ACC112 (cell line): ENCODE measurements around the gene ATG4B.

Source experiments
- H2AFZ ChIP-seq: fragments of 200-600 bp; sonication (generic); one replicate; pipeline ENCODE4 v1.6.0; 2017; ENCODE audit warnings: antibody characterized with exemption, low read length; ENCODE audit not compliant: unreplicated experiment
- H3K27ac ChIP-seq: fragments of 200-600 bp; sonication (generic); 2 replicates; pipeline ENCODE4 v1.5.1; 2014; ENCODE audit warnings: low read depth, mild to moderate bottlenecking, antibody characterized with exemption, low read length, moderate library complexity
- H3K27me3 ChIP-seq: fragments of 200-600 bp; sonication (generic); 2 replicates; pipeline ENCODE4 v1.6.1; 2014; ENCODE audit warnings: mild to moderate bottlenecking, antibody characterized with exemption, low read length, moderate library complexity, mixed read lengths; ENCODE audit not compliant: insufficient read depth
- H3K36me3 ChIP-seq: fragments of 200-600 bp; sonication (generic); 2 replicates; pipeline ENCODE4 v1.6.1; 2016; ENCODE audit warnings: mild to moderate bottlenecking, antibody characterized with exemption, low read length, moderate library complexity, mixed read lengths; ENCODE audit not compliant: insufficient read depth
- H3K4me1 ChIP-seq: fragments of 200-600 bp; sonication (generic); one replicate; pipeline ENCODE4 v1.6.1; 2016; ENCODE audit warnings: low read length, mixed read lengths; ENCODE audit not compliant: insufficient read depth, unreplicated experiment, control insufficient read depth
- H3K4me3 ChIP-seq: fragments of 200-600 bp; sonication (generic); 2 replicates; pipeline ENCODE4 v1.5.1; 2014; ENCODE audit warnings: mild to moderate bottlenecking, low read depth, low read length
- H3K79me2 ChIP-seq: fragments of 200-600 bp; sonication (generic); one replicate; pipeline ENCODE4 v1.6.0; 2016; ENCODE audit warnings: low read length; ENCODE audit not compliant: control insufficient read depth, unreplicated experiment, insufficient read depth

Gene ATG4B

DNA sequence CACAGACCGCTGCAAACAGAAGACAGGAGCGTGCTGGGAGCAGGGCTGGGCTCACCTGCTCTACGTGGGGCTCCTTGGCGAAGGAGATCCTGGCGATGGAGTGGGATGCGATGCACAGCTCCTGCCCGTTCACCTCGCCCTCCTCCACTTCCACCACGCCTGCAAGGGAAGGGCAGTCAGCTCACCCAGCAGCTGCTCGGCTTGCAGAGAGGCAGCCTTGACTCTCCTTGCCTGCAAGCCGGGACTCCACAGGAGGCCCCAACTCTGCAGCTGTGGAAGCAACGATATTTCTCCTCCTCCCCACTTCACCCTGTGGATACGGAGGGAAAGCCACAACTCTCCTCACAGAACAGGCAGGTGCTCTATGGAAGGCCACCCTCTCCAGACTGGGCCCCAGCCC lies 35.7 kb upstream of the ATG4B start:
- no peak overlapping the region for H3K4me3 ChIP-seq
- H3K36me3 ChIP-seq, result peaks cover 6% of the 10 kb centered on the region; the same call in 1 of the 2 replicates
- H3K79me2 ChIP-seq, result no peaks in the 10 kb centered on the region
- no peak overlapping the region for H2AFZ ChIP-seq
- H3K27me3 ChIP-seq, result no peaks in the 10 kb centered on the region
- no peak overlapping the region for H3K27ac ChIP-seq
- H3K4me1 ChIP-seq, result peaks cover 17% of the 10 kb centered on the region

DNA sequence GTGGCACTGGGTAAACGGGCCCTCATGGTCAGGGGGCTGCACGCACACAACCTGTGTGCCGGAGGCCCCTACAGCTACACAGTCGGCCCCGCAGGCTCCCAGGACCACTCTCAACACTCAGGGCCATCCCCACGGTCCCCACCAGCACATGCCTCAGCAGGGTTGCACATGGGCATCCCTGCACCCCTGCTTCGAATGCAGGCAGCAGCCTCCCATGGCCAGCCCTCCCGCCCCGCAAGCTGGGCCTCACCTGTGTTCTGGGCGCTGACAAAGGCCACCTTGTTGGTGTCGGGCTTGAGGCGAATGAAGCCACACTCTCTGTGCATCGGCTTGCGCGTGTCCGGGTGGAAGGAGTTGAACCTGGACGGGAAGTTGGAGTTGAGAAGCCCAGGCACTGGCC lies 34.8 kb upstream of the ATG4B start:
- no peaks in the 10 kb centered on the region for H3K27me3 ChIP-seq
- H3K36me3 ChIP-seq, result peaks cover 6% of the 10 kb centered on the region; the same call in 1 of the 2 replicates
- H3K4me1 ChIP-seq, result peaks cover 13% of the 10 kb centered on the region

DNA sequence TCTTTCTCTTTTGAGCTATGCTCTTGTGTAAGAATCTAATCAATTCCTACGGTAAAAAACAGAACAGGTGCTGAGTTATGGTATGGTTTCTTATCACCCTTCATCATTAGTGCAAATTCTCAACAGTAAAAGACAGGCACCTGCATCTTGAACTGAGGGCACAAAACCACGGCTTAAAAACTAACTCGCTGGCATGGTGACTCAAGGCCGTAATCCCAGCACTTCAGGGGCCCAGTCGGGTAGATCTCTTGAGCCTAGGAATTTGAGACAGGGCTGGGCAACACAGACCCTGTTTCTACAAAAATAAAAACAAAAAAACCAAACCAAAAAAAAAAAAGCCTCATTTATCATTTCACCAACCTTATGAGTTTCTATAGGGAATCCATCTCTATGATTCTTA lies 33.8 kb upstream of the ATG4B start:
- H3K4me3 ChIP-seq, result no peak overlapping the region
- no peak overlapping the region for H2AFZ ChIP-seq
- H3K27ac ChIP-seq, result no peak overlapping the region
- peaks cover 2% of the 10 kb centered on the region for H3K79me2 ChIP-seq
- H3K36me3 ChIP-seq, result peaks cover 6% of the 10 kb centered on the region; the same call in 1 of the 2 replicates
- peaks cover 3% of the 10 kb centered on the region for H3K4me1 ChIP-seq
- H3K27me3 ChIP-seq, result no peaks in the 10 kb centered on the region

More for the DNA sequence above, 34.8 kb upstream of the ATG4B start:
- Histone ChIP-seq H3K4me3 (no peak overlapping the region), H3K79me2 (no peaks in the 10 kb centered on the region), H3K27ac (no peak overlapping the region), H2AFZ (no peak overlapping the region)

DNA sequence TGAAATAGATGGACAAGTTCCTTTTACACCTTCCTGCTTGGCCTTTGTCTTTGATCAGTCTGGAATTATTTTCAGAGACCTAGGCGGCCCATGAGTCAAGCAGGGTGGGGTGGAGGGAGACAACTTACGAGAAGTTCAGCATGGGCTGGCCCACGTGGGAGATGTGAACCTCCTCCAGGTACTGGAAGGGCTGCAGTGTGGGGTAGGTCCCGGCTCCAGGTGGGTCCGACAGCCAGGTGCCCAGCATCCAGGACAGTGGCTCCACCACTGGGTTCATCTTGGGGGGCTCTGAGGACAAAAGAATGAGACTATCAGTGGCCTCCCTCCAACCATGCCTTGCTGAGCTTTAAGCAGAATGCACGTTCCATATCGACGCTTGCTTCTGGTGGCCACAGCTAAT lies 31.3 kb upstream of the ATG4B start:
- Histone ChIP-seq H3K36me3 (peaks cover 3% of the 10 kb centered on the region; the same call in 1 of the 2 replicates), H3K4me3 (no peak overlapping the region), H2AFZ (no peak overlapping the region), H3K27ac (no peak overlapping the region), H3K79me2 (peaks cover 16% of the 10 kb centered on the region), H3K4me1 (peaks cover 3% of the 10 kb centered on the region), H3K27me3 (no peaks in the 10 kb centered on the region)

DNA sequence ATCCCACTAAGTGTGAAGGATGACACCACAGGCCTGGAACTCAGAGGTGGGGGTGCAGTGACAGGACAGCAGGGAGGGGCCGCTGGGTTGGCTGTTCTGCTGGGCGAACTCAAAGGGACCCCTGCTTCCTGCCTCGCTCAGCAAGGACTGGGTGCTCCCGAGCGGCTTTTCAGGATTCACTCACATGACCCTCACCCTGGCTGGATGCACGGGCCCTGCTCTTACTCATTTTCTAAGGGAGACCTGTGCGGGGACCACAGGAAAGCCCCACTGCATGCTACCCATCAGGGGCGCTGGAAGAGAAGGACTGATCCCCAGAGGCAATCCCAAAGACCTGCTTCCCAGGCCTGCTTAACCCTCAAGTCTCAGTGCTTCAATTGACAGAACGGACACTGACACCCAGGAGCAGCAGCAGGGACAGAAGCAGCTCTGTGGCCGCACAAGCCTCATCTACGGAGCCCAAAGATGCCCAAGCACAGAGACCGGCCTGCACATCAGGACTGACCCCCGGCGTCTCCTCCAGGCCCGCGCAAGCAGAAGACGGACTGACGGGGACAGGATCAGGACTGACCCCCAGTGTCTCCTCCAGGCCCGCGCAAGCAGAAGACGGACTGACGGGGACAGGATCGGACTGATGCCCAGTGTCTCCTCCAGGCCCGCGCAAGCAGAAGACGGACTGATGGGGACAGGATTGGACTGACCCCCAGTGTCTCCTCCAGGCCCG lies 30.2 kb upstream of the ATG4B start:
- peaks cover 3% of the 10 kb centered on the region; the same call in 1 of the 2 replicates for H3K36me3 ChIP-seq
- H3K27ac ChIP-seq, result no peak overlapping the region
- H2AFZ ChIP-seq, result no peak overlapping the region
- H3K4me3 ChIP-seq, result no peak overlapping the region
- peaks cover 3% of the 10 kb centered on the region for H3K4me1 ChIP-seq
- peaks cover 19% of the 10 kb centered on the region for H3K79me2 ChIP-seq
- no peaks in the 10 kb centered on the region for H3K27me3 ChIP-seq

DNA sequence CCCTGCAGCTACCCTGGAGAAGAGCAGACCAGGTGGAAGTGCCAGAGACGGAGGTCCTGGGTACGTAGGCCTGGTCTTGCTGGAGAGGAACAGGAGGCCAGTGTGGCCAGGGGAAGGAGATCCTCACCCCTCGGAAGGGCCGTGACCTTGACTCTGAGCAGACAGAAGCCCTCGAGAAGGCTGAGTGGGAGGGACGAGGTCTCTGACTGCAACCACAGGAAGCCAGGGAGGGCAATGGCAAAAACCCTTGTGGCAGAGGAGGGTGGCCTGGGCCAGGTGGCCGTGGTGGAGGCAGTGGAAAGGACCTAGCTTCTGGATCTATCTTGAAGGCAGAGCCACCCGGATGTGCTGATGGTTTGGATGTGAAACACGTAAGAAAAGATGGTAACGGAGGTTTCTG lies 28.6 kb upstream of the ATG4B start:
- Histone ChIP-seq H3K4me1 (peaks cover 3% of the 10 kb centered on the region), H2AFZ (no peak overlapping the region), H3K79me2 (peaks cover 23% of the 10 kb centered on the region), H3K36me3 (no peaks in the 10 kb centered on the region), H3K27ac (no peak overlapping the region), H3K27me3 (no peaks in the 10 kb centered on the region), H3K4me3 (no peak overlapping the region)

DNA sequence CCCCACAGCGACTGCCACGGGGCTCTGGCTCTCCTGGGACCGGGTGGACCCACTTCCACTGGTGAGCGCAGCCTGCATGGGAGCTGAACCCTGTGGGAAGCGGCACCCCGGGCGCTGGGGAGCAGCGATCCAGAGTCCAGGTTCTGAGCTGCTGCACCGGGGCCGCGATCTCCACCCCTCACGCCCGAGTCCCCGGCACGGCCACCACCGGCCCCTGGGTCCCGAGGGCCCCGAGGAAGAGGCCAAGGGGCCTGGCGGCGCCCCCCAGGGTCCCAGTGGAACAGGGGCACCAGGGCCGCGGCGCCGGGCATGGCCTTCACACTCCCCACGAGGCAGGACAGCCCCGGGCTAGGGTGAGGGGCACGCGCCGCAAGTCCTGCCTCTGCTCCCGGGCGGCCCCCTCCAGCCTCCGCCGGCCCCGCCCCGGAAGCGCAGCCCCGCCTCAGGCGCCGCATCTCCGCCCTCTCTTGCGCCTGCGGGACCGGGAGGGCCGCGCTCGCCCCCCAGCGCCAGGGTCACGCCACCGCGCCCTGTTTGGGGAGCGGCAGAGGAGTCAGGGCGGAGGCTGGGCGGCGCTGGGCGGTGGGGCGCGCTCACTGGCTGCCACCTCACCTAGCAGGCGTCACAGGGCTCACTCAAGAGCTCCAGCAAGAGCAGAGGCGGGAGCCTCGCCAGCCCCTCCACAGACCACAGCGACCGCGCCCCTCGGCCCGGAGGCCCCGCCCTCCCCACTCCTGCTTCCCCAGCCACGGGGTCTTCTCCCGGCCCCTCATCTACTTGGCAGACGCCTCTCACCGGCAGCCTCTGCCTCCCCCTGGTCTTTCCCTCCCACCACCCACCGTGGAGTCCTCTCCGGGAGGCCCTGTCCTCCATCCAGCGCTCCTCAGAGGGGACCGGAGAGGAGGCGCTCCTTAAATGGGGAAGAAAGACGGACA lies 27.4 kb upstream of the ATG4B start:
- Histone ChIP-seq H3K4me1 (peaks cover 3% of the 10 kb centered on the region), H2AFZ (no peak overlapping the region), H3K4me3 (peak overlapping the region; percentile 73)

DNA sequence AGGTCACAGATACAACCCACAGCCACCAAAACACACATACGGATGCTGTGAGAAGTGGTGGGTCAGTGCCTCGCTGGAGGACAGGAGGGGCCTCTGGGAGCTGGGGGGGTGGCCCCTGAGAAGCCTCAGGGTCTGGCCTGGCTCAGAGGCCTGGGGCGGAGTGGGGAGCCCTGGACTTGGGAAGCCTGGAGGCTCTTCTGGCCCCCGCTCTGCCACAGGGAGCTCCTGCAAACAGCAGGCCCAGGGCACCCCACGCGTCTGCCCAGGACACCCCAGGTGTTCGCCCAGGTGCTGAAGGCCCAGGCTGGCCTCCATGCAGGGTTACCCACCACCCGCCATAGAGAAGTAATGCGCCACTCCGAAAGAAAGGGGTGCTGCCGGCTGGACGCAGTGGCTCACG lies 26.4 kb upstream of the ATG4B start:
- H3K27ac ChIP-seq, result no peak overlapping the region
- no peaks in the 10 kb centered on the region for H3K36me3 ChIP-seq
- peaks cover 40% of the 10 kb centered on the region for H3K79me2 ChIP-seq
- H3K4me3 ChIP-seq, result no peak overlapping the region
- H3K27me3 ChIP-seq, result no peaks in the 10 kb centered on the region
- peaks cover 3% of the 10 kb centered on the region for H3K4me1 ChIP-seq
- H2AFZ ChIP-seq, result no peak overlapping the region

More for the DNA sequence above, 27.4 kb upstream of the ATG4B start:
- peaks cover 31% of the 10 kb centered on the region for H3K79me2 ChIP-seq
- no peaks in the 10 kb centered on the region for H3K27me3 ChIP-seq
- H3K27ac ChIP-seq, result peak overlapping the region; percentile 22; the same call in 1 of the 2 replicates
- H3K36me3 ChIP-seq, result no peaks in the 10 kb centered on the region

DNA sequence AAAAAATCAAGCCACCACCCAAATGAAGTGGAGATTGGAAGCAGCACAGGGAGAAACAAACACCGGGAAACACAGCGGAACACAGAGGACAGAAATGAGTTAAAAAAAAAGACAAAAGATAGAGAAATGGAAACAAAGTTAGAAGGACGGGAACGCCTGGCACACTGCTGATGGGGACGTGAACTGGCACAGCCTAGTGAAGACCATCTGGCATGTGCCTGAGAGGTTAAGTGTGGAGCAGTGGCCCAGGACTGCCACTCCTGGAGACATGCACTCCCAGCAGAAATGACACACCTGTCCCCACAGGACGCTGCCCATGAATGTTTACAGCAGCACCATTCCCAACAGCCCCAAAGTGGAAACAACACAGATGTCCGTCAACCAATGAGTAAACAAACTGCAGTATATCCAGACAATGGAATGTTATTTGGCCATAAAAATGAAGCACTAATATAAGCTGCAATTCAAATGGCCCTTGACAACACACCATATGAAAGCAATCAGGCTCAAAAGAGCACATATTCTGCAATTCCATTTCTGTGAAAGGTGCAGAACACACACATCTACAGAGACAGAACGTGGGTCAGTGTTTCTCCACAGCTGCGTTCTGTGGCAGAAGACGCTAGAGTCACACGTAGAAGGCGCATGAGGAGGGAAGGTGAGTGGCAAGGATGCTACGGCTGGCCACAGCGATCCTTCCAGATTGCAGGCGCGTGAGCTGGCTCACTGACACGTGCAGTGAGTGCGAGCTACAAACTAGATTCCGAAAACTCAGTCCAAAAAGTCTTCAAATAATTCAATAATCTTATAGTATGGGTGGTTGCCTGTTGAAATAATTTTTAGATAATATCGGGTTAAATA lies 25.1 kb upstream of the ATG4B start:
- H2AFZ ChIP-seq, result no peak overlapping the region
- H3K36me3 ChIP-seq, result no peaks in the 10 kb centered on the region
- peaks cover 52% of the 10 kb centered on the region for H3K79me2 ChIP-seq
- H3K4me3 ChIP-seq, result no peak overlapping the region
- no peak overlapping the region for H3K27ac ChIP-seq
- no peaks in the 10 kb centered on the region for H3K27me3 ChIP-seq
- peaks cover 3% of the 10 kb centered on the region for H3K4me1 ChIP-seq
